Vagina (tissue), 2 donors: ENCODE results near the gene AHNAK2. TPM values are rescaled to one million over a fixed set of nuclear protein-coding genes. Genes with fewer than 3 reads are reported as not detected.

Source experiments
- DNase-seq, 2 donors: peaks; one replicate each; pipeline ENCODE4 v3.0.0-alpha.2; 2017; ENCODE audit errors: extremely low spot score in 2 of 2
- H3K27ac ChIP-seq: fragments of 200-600 bp; sonication (generic); one replicate; pipeline ENCODE4 v1.5.1; 2019
- H3K27me3 ChIP-seq: fragments of 200-600 bp; sonication (generic); one replicate; pipeline ENCODE4 v1.5.1; 2019
- H3K36me3 ChIP-seq, 2 donors: fragments of 200-600 bp; sonication (generic); one replicate each; pipeline ENCODE4 v1.5.1; 2017 to 2019
- H3K4me1 ChIP-seq: fragments of 200-600 bp; sonication (generic); one replicate; pipeline ENCODE4 v1.5.1; 2019
- H3K4me3 ChIP-seq, 2 donors: fragments of 200-600 bp; sonication (generic); 1 replicate in 1 of 2; 2 replicates in 1 of 2; pipeline ENCODE4 v1.5.1; 2016 to 2019
- H3K9me3 ChIP-seq: fragments of 200-600 bp; sonication (generic); one replicate; pipeline ENCODE4 v1.5.1; 2019
- CTCF ChIP-seq, 3 experiments: fragments of 450-650 bp in 2 of 3; fragments of 200-600 bp in 1 of 3; sonication (generic) in 1 of 3; IDR thresholded peaks; one replicate each; pipeline ENCODE4 v1.5.1; 2017 to 2019; ENCODE audit warnings: antibody characterized with exemption in 3 of 3, mild to moderate bottlenecking in 2 of 3, moderate library complexity in 2 of 3
- POLR2A ChIP-seq, 2 donors: fragments of 450-650 bp; IDR thresholded peaks; one replicate each; pipeline ENCODE4 v1.6.1; 2017; ENCODE audit warnings: antibody characterized with exemption in 2 of 2, mild to moderate bottlenecking in 2 of 2, moderate library complexity in 2 of 2
- POLR2AphosphoS5 ChIP-seq, 2 donors: sonication (generic); formaldehyde crosslinking; IDR thresholded peaks; one replicate each; pipeline ENCODE4 v1.9.0; 2017; ENCODE audit warnings: antibody characterized with exemption in 2 of 2, mild to moderate bottlenecking in 2 of 2, low read depth in 1 of 2; ENCODE audit not compliant: insufficient read depth in 1 of 2
- intact Hi-C: fragments of 100-400 bp; cut with DNase I; formaldehyde crosslinking; loops from one replicate; pipeline ENCODE4 v1.15.1; 2023
- total RNA-seq: library from RNA; depleted of rRNA; stranded (reverse); fragments of >200 nt; gene quantifications from one replicate; pipeline ENCODE4 v1.2.3, GENCODE V29; 2016

The AHNAK2 gene
- total RNA-seq, 1 donor from 2014 or later = 180 TPM

- Histone ChIP-seq H3K36me3 (peaks cover 0 to 12% of the 10 kb centered on the region in 2 donors), H3K4me1 (no peaks in the 10 kb centered on the region), H3K9me3 (no peaks in the 10 kb centered on the region), H3K27ac (no peak overlapping the region), H3K27me3 (no peaks in the 10 kb centered on the region), H3K4me3 (no peak overlapping the region)
- intact Hi-C loops = no loop called here
- DNase-seq = no peak
- TF ChIP-seq POLR2AphosphoS5 (IDR thresholded peaks at IDR 0.05; ENCODE audit: insufficient read depth in 1 of 2, low read depth in 1 of 2) = no peak
- TF ChIP-seq CTCF (IDR thresholded peaks at IDR 0.05) = no peak
- TF ChIP-seq POLR2A (IDR thresholded peaks at IDR 0.05) = no peak
Observed at GRCh38 chr14:104998801-104999200, 20.6 kb upstream of the AHNAK2 start.

GRCh38 chr14:104996483-104996882 is 18.3 kb upstream of the AHNAK2 start:
- H3K27ac ChIP-seq = no peak overlapping the region
- no peaks in the 10 kb centered on the region for H3K9me3 ChIP-seq
- H3K36me3 ChIP-seq = peaks cover 0 to 13% of the 10 kb centered on the region in 2 donors
- intact Hi-C loops = no loop called here
- H3K4me3 ChIP-seq = no peak overlapping the region
- no peaks in the 10 kb centered on the region for H3K4me1 ChIP-seq
- DNase-seq = no peak
- no peak for TF ChIP-seq POLR2AphosphoS5 (IDR thresholded peaks at IDR 0.05; ENCODE audit: insufficient read depth in 1 of 2, low read depth in 1 of 2)
- TF ChIP-seq POLR2A (IDR thresholded peaks at IDR 0.05) = no peak
- TF ChIP-seq CTCF (IDR thresholded peaks at IDR 0.05) = no peak
- no peaks in the 10 kb centered on the region for H3K27me3 ChIP-seq

GRCh38 chr14:104996032-104996431 is 17.9 kb upstream of the AHNAK2 start:
- H3K9me3 ChIP-seq = no peaks in the 10 kb centered on the region
- no peak overlapping the region for H3K27ac ChIP-seq
- TF ChIP-seq CTCF (IDR thresholded peaks at IDR 0.05) (no peak), POLR2A (IDR thresholded peaks at IDR 0.05) (no peak), POLR2AphosphoS5 (IDR thresholded peaks at IDR 0.05; ENCODE audit: insufficient read depth in 1 of 2, low read depth in 1 of 2) (no peak)
- peaks cover 0 to 13% of the 10 kb centered on the region in 2 donors for H3K36me3 ChIP-seq
- H3K4me3 ChIP-seq = no peak overlapping the region
- no peaks in the 10 kb centered on the region for H3K4me1 ChIP-seq
- intact Hi-C loops = no loop called here
- no peaks in the 10 kb centered on the region for H3K27me3 ChIP-seq
- DNase-seq = no peak

- H3K27me3 ChIP-seq = no peaks in the 10 kb centered on the region
- no peaks in the 10 kb centered on the region for H3K9me3 ChIP-seq
- no peak overlapping the region for H3K27ac ChIP-seq
- intact Hi-C loops = no loop called here
- TF ChIP-seq POLR2AphosphoS5 (IDR thresholded peaks at IDR 0.05; ENCODE audit: insufficient read depth in 1 of 2, low read depth in 1 of 2) (no peak), CTCF (IDR thresholded peaks at IDR 0.05) (no peak), POLR2A (IDR thresholded peaks at IDR 0.05) (no peak)
- H3K4me1 ChIP-seq = no peaks in the 10 kb centered on the region
- DNase-seq = no peak
- H3K36me3 ChIP-seq = peaks cover 0 to 13% of the 10 kb centered on the region in 2 donors
- H3K4me3 ChIP-seq = no peak overlapping the region
Observed at GRCh38 chr14:104994978-104995377, 16.8 kb upstream of the AHNAK2 start.

- H3K36me3 ChIP-seq = peaks cover 0 to 13% of the 10 kb centered on the region in 2 donors
- no peak for DNase-seq
- no peak overlapping the region for H3K27ac ChIP-seq
- no peaks in the 10 kb centered on the region for H3K27me3 ChIP-seq
- no peak for TF ChIP-seq POLR2A (IDR thresholded peaks at IDR 0.05)
- TF ChIP-seq CTCF (IDR thresholded peaks at IDR 0.05) = no peak
- no peak for TF ChIP-seq POLR2AphosphoS5 (IDR thresholded peaks at IDR 0.05; ENCODE audit: insufficient read depth in 1 of 2, low read depth in 1 of 2)
- H3K4me3 ChIP-seq = no peak overlapping the region
- no peaks in the 10 kb centered on the region for H3K9me3 ChIP-seq
- intact Hi-C loops = no loop called here
- no peaks in the 10 kb centered on the region for H3K4me1 ChIP-seq
Observed at GRCh38 chr14:104993808-104994591, 15.8 kb upstream of the AHNAK2 start.
